ENCODE measurements around the gene OCRL.

DNA sequence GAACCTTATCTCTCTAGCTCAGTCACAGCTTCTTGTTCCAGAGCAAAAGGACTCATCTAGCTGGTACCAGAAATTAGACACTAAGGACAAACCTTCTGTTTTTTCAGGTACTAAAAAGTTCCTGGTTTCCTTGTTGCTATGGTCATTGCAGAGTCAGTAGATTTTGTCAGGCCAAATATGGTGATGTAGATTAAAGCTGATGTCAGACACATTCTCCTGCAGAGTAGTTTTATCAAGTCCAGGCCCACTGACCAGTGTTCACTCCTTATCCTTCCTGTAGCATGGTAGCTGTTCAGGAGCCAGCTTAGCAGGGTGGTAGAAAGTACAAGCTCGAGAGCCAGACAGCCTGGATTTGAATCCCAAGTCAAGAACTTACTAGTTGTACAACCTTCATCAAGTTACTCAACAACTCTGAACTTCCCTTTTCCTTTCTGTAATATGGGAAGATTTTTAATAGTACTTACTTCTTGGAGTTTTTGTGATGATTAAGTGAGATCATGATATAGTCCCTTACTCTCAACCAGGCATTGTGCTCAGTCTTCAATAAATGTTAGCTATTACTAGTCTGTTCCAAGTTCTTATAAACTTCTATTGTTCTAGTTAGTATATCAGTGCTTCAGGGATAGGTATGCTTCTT, 17.9 kb downstream of the OCRL start:
- TF ChIP-seq POLR2A (IDR thresholded peaks at IDR 0.05), result no peak
- TF ChIP-seq, protein P1, sequence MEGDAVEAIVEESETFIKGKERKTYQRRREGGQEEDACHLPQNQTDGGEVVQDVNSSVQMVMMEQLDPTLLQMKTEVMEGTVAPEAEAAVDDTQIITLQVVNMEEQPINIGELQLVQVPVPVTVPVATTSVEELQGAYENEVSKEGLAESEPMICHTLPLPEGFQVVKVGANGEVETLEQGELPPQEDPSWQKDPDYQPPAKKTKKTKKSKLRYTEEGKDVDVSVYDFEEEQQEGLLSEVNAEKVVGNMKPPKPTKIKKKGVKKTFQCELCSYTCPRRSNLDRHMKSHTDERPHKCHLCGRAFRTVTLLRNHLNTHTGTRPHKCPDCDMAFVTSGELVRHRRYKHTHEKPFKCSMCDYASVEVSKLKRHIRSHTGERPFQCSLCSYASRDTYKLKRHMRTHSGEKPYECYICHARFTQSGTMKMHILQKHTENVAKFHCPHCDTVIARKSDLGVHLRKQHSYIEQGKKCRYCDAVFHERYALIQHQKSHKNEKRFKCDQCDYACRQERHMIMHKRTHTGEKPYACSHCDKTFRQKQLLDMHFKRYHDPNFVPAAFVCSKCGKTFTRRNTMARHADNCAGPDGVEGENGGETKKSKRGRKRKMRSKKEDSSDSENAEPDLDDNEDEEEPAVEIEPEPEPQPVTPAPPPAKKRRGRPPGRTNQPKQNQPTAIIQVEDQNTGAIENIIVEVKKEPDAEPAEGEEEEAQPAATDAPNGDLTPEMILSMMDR (IDR thresholded peaks at IDR 0.05), result no peak

All from lower leg skin (tissue), 3 donors.